ENCODE measurements around the gene SPAG6.

GRCh38 chr10:22338931-22339330, 6.4 kb upstream of the SPAG6 start:
- TF ChIP-seq, protein P1, sequence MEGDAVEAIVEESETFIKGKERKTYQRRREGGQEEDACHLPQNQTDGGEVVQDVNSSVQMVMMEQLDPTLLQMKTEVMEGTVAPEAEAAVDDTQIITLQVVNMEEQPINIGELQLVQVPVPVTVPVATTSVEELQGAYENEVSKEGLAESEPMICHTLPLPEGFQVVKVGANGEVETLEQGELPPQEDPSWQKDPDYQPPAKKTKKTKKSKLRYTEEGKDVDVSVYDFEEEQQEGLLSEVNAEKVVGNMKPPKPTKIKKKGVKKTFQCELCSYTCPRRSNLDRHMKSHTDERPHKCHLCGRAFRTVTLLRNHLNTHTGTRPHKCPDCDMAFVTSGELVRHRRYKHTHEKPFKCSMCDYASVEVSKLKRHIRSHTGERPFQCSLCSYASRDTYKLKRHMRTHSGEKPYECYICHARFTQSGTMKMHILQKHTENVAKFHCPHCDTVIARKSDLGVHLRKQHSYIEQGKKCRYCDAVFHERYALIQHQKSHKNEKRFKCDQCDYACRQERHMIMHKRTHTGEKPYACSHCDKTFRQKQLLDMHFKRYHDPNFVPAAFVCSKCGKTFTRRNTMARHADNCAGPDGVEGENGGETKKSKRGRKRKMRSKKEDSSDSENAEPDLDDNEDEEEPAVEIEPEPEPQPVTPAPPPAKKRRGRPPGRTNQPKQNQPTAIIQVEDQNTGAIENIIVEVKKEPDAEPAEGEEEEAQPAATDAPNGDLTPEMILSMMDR (conservative IDR thresholded peaks at IDR 0.05 in 1 of 2, IDR thresholded peaks at IDR 0.05 in 1 of 2; ENCODE audit: low read depth in 1 of 2, low read length in 2 of 2): no peak
- no peak for TF ChIP-seq EZH2 (IDR thresholded peaks at IDR 0.05; ENCODE audit: low read length, missing control alignments)
